ENCODE data around the gene FAM20A. TPM values are rescaled to one million over a fixed set of nuclear protein-coding genes. Genes with fewer than 3 reads are reported as not detected.
A peak's percentile ranks its signal among the peaks of the same experiment; 100 is the strongest.

FAM20A gene
- total RNA-seq, 3 donors from 2014 or later: 6.2 to 28.8 (median 11.3) TPM

DNA sequence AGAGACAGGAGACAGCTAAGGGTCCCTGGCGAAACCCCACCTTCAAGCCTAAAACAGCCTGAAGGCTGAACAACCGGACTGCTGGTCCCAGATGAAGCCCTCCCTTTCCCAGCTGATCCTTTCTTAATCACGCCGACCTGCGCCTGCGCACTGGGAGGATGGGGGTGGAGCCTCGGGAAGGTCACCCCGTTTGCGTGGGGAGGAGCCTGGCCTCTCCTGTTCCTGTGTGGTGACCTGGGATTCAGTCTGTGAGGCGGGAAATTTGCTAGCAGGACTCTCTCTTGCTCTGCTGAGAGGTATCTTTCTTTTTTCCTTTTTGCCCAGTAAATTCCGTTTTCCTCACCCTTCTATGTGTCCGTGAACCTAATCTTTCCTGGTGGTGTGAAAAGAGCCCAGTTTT, 9.6 kb downstream of the FAM20A start:
- DNase-seq (ENCODE audit: low spot score in 2 of 2): no peak
- H3K27me3 ChIP-seq: no peaks in the 10 kb centered on the region
- intact Hi-C loops (cut with DNase I; ENCODE audit: low total_unique reads): no loop called here
- peaks cover 0 to 3% of the 10 kb centered on the region in 2 donors for H3K9me3 ChIP-seq
- no peaks in the 10 kb centered on the region for H3K36me3 ChIP-seq
- H3K27ac ChIP-seq: peak overlapping the region in 1 of 2 donors; percentile 64
- H3K4me3 ChIP-seq: no peak overlapping the region
- TF ChIP-seq, protein P1, sequence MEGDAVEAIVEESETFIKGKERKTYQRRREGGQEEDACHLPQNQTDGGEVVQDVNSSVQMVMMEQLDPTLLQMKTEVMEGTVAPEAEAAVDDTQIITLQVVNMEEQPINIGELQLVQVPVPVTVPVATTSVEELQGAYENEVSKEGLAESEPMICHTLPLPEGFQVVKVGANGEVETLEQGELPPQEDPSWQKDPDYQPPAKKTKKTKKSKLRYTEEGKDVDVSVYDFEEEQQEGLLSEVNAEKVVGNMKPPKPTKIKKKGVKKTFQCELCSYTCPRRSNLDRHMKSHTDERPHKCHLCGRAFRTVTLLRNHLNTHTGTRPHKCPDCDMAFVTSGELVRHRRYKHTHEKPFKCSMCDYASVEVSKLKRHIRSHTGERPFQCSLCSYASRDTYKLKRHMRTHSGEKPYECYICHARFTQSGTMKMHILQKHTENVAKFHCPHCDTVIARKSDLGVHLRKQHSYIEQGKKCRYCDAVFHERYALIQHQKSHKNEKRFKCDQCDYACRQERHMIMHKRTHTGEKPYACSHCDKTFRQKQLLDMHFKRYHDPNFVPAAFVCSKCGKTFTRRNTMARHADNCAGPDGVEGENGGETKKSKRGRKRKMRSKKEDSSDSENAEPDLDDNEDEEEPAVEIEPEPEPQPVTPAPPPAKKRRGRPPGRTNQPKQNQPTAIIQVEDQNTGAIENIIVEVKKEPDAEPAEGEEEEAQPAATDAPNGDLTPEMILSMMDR (IDR thresholded peaks at IDR 0.05): no peak
- TF ChIP-seq POLR2A (IDR thresholded peaks at IDR 0.05): no peak
- no peak for TF ChIP-seq POLR2AphosphoS5 (IDR thresholded peaks at IDR 0.05)
- peaks cover 0 to 5% of the 10 kb centered on the region in 2 donors for H3K4me1 ChIP-seq

DNA sequence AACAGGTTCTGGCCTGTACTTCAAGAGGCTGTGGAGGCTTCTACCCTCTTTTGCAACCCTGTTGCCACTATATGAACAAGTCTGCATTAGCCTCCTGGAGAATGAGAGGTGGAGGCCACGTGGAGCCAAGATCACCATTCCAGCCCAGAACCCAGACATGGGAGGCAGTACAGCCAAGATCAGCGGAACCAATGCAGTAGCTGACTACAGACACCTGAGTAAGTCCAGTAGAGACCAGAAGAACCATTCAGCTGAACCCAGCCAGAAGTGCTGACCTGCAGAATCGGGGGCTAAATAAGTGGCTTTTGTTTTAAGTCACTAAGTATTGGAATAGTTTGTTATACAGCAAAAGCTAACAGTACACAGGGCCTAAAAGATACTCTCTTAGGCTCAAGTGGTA, 12.1 kb downstream of the FAM20A start:
- DNase-seq (ENCODE audit: low spot score in 2 of 2): no peak
- Histone ChIP-seq H3K27ac (no peak overlapping the region), H3K27me3 (no peaks in the 10 kb centered on the region), H3K4me3 (no peak overlapping the region), H3K36me3 (no peaks in the 10 kb centered on the region), H3K4me1 (peaks cover 0 to 5% of the 10 kb centered on the region in 2 donors), H3K9me3 (peaks cover 0 to 3% of the 10 kb centered on the region in 2 donors)
- no peak for TF ChIP-seq POLR2A (IDR thresholded peaks at IDR 0.05)
- TF ChIP-seq, protein P1 (IDR thresholded peaks at IDR 0.05): no peak
- TF ChIP-seq POLR2AphosphoS5 (IDR thresholded peaks at IDR 0.05): no peak
- intact Hi-C loops (cut with DNase I; ENCODE audit: low total_unique reads): no loop called here

DNA sequence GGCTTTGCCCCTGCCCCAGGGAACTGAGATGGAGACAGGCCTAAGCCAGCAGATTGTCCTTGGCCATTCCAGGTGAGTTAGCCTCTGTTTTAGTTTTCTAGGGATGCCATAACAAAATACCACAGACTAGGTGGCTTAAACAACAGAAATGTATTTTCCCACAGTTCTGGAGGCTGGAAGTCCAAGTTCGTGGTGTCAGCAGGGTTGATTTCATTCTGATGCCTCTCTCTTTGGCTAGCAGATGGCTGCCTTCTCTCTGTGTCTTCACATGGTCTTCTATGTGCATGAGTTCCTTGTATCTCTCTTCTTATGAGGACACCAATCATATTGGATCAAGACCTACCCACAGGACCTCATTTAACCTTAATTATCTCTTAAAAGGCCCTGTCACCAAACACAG, 12.8 kb downstream of the FAM20A start:
- Histone ChIP-seq H3K4me3 (no peak overlapping the region), H3K36me3 (no peaks in the 10 kb centered on the region), H3K27ac (no peak overlapping the region), H3K27me3 (no peaks in the 10 kb centered on the region), H3K9me3 (peaks cover 0 to 3% of the 10 kb centered on the region in 2 donors), H3K4me1 (peaks cover 0 to 5% of the 10 kb centered on the region in 2 donors)
- DNase-seq (ENCODE audit: low spot score in 2 of 2): no peak
- intact Hi-C loops (cut with DNase I; ENCODE audit: low total_unique reads): no loop called here
- TF ChIP-seq POLR2AphosphoS5 (IDR thresholded peaks at IDR 0.05) (no peak), POLR2A (IDR thresholded peaks at IDR 0.05) (no peak)
- TF ChIP-seq, protein P1 (IDR thresholded peaks at IDR 0.05): no peak

DNA sequence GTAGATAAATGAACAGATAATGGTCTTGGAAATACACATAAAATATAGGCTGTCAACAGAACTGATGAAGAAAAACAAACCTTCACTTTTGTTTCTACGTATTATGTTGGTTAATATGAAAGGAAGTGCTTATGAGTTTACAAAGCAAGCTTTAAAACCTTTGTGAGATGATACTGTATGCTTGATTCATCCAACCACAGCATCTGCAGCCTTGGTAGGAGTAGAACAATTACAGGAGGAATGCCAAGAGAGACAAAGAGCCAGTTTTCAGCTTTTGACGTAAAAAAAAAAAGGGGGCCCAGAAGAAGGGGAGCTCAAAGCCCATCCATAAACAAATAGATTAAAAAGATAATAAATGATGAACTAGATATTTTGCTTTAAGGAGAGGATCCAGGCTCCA, 13.3 kb downstream of the FAM20A start:
- TF ChIP-seq POLR2A (IDR thresholded peaks at IDR 0.05): no peak
- no peak for TF ChIP-seq POLR2AphosphoS5 (IDR thresholded peaks at IDR 0.05)
- TF ChIP-seq, protein P1 (IDR thresholded peaks at IDR 0.05): no peak
- DNase-seq (ENCODE audit: low spot score in 2 of 2): no peak
- H3K4me3 ChIP-seq: no peak overlapping the region
- peaks cover 0 to 3% of the 10 kb centered on the region in 2 donors for H3K9me3 ChIP-seq
- peaks cover 0 to 5% of the 10 kb centered on the region in 2 donors for H3K4me1 ChIP-seq
- H3K36me3 ChIP-seq: no peaks in the 10 kb centered on the region
- no peak overlapping the region for H3K27ac ChIP-seq
- intact Hi-C loops (cut with DNase I; ENCODE audit: low total_unique reads): no loop called here
- no peaks in the 10 kb centered on the region for H3K27me3 ChIP-seq

DNA sequence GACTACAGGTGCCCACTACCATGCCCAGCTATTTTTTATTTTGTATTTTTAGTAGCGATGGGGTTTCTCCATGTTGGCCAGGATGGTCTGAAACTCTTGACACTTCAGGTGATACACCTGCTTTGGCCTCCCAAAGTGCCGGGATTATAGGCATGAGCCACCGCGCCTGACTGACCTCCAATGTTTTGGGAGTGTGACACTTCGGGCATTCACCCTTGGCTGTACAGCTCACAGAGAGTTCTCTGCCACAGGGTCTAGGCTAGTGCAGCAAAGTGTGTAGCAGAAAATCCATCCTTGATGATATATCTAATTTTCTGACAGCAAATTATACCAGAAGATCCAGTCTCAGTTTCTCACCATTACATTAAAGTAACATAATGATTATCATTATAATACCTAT, 14.1 kb downstream of the FAM20A start:
- TF ChIP-seq POLR2A (IDR thresholded peaks at IDR 0.05) (no peak), POLR2AphosphoS5 (IDR thresholded peaks at IDR 0.05) (no peak)
- TF ChIP-seq, protein P1 (IDR thresholded peaks at IDR 0.05): no peak
- H3K27me3 ChIP-seq: no peaks in the 10 kb centered on the region

More for the DNA sequence above, 14.1 kb downstream of the FAM20A start:
- H3K27ac ChIP-seq: no peak overlapping the region
- DNase-seq (ENCODE audit: low spot score in 2 of 2): no peak
- H3K9me3 ChIP-seq: peaks cover 0 to 3% of the 10 kb centered on the region in 2 donors
- no peaks in the 10 kb centered on the region for H3K36me3 ChIP-seq
- H3K4me1 ChIP-seq: peaks cover 0 to 2% of the 10 kb centered on the region in 2 donors
- intact Hi-C loops (cut with DNase I; ENCODE audit: low total_unique reads): no loop called here
- no peak overlapping the region for H3K4me3 ChIP-seq
